Hematopoietic multipotent progenitor cell treated with erythropoietin and hydrocortisone succinate and interleukin-3 and kit ligand, for 15 days (in vitro differentiated cells): ENCODE measurements around the gene PDLIM5.
A peak's percentile ranks its signal among the peaks of the same experiment; 100 is the strongest.
"Not testable (repeated sequence)": the region's sequence is repeated elsewhere in the genome, so short reads cannot be mapped to it uniquely, and the experiment has no call there.

ENCODE experiments used
- DNase-seq: peaks from one replicate; pipeline ENCODE4 v3.0.0-alpha.2; 2015; ENCODE audit warnings: low spot score

The PDLIM5 gene, protein sequence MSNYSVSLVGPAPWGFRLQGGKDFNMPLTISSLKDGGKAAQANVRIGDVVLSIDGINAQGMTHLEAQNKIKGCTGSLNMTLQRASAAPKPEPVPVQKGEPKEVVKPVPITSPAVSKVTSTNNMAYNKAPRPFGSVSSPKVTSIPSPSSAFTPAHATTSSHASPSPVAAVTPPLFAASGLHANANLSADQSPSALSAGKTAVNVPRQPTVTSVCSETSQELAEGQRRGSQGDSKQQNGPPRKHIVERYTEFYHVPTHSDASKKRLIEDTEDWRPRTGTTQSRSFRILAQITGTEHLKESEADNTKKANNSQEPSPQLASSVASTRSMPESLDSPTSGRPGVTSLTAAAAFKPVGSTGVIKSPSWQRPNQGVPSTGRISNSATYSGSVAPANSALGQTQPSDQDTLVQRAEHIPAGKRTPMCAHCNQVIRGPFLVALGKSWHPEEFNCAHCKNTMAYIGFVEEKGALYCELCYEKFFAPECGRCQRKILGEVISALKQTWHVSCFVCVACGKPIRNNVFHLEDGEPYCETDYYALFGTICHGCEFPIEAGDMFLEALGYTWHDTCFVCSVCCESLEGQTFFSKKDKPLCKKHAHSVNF

DNA sequence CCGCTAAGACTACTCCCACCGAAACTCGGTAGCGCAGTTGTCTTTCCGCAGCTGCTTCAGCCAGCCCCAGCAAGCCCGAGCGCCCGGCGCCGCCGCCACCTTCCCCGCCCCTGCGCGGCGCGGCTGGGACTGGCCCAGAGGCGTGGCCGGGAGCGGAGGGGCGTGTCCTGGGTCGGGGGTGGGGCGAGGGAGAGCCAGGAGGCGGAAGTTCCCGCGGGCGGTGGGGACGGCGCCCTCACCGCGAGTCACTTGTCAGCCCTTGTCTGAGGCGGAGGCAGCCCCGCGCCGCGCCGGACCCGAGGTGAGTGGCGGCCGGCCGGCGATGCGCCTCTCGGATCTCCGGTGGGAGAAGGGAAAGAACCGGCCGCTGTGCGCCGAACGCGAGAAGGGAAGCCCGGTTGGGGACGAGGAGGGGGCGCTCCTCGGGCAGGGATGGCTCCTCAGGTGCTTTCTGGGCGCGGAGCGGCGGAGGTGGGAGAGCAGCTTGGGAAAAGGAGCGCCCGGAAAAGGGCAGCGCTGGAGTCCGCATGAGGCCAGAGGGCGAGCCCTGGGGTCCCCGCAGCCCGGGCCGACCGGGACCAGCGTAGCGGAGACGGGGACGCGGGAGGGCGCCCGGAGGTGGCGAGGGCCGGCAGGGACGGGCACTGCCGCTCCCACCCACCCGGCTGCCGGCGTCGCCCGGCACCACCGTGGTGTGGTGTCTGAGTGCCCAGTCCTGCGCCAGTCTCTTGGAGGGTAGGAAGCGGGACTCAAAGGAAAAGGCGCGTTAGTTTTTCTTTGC, at the start of gene PDLIM5:
PDLIM5 (plus strand) TSS at position 248 of the 781 bp plus-strand sequence. CDS start 3,347 bp downstream, outside the sequence.
- peak; percentile 85 for DNase-seq

DNA sequence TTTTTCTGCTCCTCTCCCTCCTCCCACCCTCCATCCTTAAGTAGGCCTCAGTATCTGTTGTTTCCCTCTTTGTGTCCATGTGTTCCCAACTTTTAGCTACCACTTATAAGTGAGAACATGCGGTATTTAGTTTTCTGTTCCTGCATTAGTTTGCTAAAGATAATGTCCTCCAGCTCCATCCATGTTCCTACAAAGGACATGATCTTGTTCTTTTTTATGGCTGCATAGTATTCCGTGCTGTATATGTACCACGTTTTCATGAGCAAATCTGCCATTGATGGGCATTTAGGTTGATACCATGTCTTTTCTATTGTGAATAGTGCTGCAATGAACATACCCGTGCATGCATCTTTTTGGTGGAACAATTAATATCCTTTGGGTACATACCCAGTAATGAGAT, 49.3 kb upstream of the PDLIM5 start:
- not testable (repeated sequence) for DNase-seq

DNA sequence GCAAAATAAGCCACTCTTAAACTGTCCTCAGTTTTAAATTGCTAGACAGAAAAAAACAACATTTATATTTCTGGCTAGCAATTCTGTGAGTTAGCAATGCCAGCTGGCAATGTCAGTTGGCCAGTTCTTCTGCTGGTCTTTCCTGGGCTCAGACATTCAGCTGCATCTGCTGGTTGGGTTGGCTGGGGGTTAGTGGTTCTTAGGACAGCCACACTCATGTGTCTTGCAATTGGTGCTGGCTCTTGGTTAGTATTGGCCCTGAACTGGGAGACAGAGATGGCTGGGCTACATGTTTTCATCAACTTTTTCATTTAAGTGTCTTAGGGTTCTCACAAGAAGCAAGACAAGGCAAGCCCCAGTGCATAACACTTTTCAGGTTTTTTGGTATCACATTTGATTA, 48.0 kb upstream of the PDLIM5 start:
- no peak for DNase-seq

DNA sequence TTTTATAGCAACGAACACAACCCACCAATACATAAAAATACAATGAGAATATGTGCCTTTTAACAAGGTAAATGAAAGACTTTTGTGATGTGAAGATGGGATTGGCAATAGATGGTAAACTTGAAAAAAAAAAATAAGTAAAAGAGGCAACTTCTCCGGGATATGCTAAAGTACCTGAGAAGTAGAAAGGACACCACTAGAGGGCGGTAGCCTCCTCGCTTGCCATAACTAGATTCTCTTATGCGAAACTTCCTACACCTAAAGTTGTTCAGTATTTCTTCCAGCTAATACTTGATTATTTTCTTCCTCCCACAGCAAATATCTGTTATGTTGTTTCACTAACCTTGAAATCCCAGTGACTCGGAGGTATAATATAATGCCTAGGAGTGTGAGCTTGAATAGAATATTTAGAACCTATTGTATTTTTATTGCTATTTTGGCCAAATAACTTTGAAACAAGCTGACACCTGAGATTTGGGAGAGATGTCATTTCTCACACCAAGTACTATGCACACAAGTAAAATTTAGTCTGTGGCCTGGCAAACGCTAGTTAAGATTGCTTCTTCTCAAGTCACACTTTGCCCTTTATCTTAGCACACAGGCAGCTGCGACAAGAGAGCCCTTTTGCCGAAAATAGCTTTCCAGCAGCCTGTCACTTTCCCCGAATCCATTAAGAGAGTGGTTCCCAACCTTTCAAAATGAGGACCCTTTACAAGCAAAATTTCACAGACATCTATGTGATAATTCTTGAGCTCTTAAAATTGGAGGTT, 44.9 kb upstream of the PDLIM5 start:
- peak; percentile 70 for DNase-seq

DNA sequence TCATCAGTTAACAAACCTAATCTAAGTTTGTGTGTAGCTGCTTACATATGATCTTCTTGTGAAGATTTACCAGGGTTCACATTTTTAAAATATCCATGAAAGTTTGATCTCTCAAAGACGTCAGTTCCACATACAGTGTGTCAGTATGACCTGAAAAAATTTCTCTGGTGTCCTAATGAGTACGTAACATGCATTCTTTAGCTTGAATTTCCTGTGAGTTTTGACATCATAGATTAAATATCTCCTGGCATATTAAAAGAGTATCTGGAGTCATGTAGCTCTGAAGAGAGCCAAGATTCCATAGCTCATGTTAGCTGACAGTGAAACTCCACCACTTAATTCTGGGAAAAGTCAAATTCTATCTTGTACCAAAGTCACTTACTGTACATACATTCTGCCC, 43.9 kb upstream of the PDLIM5 start:
- DNase-seq: no peak

DNA sequence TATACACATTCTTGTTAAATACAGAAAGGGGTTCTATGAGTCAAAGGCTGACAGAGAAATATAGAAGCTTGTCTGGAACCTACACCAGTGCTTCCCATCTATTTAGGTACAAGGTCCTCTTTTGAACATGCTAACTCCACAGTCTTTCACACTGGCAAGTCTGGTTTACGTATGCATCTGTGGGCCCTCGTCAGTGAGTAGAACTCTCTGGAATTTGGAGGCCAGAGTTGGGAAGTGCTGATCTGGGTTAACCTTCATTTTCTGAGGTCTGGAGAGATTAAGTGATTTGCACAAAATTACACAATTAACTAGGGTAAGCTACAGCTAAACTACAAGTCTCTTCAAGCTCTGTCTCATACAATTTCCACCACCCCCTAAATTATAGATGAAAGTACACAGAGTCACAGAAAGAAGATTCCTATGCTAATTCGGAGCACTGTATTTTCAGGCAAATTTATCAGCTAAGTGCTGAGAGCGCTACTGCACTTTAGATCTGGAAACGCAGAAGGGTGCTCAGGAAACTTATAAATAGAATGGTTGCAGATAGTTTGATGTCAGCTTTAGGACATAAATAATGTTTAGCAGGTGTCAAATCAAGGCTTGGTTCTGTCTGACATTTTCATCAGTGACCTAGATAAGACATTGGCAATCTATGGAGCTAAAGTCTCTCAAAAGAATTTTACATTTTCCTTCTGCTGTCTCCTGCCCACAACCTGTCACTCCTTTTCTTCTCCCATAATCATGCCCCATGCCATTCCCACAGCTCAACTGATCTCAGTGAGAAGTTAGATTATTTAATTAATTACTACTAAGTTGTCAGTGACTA, 43.0 kb upstream of the PDLIM5 start:
- no peak for DNase-seq

DNA sequence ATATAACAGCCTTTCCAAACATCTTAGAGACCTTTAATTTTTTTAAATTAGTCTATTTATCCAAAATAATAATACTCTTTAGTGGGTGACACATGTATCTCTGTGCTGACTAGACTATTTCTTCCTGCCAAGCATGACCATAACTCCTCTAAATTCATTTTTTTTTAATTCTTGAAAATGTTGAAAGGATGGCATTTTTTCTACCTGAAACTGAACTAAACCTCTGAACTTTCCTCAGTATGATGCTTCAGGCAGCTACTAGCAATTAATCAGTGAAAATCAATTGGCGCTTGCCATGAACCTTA, 42.4 kb upstream of the PDLIM5 start:
- DNase-seq: no peak

DNA sequence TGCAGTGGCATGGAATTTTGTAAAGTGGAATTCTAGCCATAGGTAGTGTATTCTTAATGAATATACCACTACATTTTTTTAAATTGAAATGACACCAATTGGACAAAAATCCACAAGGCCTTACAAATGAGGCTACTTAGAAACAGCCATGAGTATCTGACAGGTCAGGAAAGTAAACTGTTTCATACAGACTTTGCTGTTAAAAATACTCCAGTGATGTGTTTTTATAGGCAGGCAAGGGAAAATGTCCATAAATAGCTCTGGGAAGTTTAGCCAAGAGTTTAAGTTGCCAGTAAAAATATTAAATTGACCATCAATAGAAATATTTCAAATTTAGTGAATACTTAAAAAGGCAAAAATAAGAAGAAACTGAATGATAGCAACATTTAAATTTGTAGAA, 41.8 kb upstream of the PDLIM5 start:
- no peak for DNase-seq

DNA sequence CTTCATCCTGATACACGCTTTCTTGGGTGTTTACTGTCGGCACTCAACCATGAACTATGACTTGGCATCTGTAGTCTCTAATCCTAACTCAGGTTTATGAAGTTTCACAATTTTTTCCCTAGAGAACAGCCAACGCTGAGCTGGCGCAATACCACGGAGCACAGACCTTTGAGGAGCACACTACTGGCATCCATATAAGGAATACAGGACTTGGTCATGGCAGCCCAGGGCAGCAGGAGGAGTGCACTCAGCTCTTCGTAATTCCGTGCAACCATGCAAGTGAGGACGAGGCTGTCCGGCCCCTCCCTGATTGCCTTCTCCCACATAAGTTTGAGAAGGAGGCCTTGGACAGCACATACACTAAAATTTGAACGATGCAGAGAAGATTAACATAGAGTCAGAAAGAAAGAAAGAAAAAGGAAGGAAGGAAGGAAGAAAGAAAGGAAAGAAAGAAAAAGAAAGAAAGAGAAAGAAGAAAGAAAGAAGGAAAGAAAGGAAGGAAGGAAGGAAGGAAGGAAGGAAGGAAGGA, 41.0 kb upstream of the PDLIM5 start:
- no peak for DNase-seq

DNA sequence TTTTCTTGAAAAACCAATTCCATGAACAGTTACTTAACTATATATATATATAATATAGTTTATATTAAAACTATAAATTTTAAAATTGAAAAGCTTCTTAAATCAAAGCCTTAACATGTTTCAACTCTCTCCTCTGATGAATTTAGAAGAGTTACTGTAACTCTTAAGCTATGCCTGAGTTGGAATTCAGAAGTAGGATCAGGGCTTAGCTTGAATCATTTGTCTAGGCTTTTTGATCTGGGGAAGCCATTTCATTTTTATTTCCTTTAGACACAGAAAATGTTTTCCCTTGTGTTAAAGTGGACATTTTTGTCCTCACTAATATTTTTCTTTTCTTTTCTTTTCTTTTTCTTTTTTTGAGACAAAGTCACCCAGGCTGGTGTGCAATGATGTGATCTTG, 40.4 kb upstream of the PDLIM5 start:
- DNase-seq: no peak

DNA sequence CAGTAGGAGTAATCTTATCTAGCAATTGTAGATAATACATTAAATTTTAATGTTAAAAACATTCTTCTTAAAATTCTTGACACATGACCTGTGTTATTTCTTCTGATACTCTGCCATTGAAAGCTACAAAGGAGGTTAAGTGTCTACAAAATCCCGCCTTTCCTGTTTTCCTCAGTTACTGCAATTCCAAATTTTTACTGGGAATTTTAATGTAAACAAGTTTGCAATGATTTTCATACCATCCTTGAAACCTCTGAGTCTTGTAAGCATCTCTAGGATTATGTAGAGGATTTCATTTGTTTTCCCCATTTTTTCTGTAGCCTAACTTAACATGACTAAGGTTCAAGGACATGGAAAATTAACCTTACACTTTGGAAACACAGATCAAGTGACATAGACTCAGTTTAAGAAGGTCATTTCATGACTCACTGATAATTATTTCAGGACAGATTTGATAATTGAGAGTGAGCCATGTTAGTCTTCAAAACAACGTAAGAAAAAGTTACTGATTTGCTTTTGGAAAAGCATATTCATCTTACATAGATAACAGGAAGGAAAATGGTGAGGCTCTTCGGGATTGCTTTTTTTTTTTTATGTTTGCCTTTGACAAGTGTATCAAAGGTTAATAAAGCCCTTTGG, 39.6 kb upstream of the PDLIM5 start:
- no peak for DNase-seq

DNA sequence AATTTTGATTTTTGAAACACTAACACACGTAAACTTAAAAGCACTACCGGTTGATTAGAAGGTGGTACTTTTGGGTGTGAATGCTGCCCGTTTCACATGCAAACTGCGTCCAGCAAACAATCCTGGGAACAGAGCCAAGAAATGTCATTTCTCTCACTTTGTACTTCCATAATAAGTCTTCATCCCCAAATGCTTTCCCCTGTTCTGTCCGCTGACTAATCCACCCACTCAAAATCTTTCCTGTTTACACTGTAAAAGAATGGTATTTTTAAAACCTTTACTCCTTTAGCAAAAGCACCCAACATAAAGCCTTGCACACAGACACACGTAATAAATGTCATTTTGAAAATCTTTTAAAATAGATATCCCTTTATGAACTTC, 39.1 kb upstream of the PDLIM5 start:
- DNase-seq: no peak

DNA sequence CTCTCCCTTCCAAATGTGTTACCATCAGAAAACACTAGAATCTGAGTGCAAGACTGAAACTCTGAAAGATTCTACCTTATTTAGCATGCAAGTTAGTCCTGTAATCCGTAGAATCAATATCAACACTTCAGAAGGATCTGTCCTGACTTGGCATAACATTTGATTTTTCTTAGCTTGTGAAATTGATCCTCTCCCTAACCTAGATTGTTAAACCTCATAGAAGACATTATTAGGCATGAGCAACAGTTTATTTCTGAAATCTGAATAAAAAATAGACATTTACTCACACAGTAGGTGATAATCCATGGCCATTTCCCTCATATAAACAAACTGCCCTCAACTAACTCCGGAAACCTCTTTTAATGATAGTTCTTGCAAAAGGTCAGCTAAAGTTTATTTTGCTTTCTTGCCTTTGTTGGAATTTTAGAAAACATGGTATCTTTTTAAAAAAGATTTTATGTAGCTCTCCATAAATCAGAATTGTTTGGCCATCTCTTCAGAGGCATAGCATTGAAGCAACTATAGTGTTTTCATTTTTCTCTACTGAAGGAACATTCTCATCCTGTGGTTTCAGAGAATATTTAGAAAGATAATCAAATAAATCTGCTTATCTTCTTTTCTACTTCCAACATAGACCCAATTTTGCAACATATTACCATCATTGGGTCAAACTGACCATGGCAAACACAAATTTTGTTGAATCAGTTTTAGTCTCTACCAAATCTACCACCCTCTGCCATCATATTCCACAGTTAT, 38.5 kb upstream of the PDLIM5 start:
- no peak for DNase-seq

DNA sequence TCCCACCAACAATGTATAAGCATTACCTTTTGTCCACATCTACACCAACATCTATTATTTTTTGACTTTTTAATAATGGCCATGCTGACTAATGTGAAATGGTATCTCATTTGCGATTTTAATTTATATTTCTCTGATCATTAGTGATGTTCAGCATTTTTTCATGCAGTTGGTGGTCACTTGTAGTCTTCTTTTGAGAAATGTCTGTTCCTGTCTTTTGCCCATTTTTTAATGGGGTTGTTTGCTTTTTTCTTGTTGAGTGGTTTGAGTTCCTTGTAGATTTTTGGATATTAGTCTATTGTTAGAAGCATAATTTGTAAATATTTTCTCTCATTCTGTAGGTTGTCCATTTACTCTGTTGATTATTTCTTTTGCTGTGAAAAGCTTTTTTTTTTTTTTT, 36.8 kb upstream of the PDLIM5 start:
- DNase-seq: no peak

DNA sequence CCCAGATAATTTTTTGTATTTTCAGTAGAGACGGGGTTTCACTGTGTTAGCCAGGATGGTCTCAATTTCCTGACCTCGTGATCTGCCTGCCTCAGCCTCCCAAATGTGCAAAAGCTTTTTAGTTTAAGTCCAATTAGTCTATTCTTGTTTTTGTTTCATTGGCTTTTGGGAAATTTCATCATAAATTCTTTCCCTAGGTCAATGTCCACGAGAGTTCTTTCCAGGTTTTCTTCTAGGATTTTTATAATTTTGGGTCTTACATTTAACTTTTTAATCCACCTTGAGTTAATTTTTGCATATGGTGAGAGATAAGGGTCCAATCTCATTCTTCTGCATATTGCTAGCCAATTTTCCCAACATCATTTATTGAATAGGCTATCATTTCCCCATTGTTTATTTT, 36.3 kb upstream of the PDLIM5 start:
- no peak for DNase-seq

DNA sequence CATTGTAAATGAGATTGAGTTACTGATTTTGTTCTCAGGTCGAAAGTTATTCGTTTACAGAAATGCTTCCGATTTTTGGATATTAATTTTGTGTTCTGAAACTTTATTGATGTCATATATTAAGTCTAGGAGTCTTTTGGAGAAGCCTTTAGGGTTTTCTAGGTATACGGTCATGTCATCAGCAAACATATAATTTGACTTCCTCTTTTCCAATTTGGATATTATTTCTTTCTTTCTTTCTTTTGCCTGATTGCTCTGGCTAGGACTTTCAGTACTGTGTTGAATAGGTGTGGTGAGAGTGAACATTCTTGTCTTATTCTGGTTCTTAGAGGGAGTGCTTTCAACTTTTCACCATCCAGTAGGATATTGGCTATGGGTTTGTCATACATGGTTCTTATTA, 35.4 kb upstream of the PDLIM5 start:
- no peak for DNase-seq

DNA sequence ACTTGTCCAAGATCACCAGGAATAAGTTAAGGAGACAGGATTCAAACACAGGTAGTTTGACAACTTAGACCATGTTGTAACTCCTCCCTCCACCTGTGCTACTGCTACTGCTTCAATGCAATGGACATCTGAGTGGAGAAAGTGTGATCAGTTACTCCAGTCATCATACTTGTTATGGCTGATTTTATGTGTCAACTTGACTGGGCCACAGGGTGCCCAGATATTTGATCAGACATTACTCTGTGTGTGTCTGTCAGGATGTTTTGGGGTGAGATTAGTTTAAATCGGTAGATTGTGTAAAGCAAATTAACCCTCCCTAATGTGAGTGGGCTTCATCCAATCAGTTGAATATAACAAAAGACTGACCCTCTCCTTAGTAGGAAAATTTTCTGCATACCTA, 34.8 kb upstream of the PDLIM5 start:
- no peak for DNase-seq

DNA sequence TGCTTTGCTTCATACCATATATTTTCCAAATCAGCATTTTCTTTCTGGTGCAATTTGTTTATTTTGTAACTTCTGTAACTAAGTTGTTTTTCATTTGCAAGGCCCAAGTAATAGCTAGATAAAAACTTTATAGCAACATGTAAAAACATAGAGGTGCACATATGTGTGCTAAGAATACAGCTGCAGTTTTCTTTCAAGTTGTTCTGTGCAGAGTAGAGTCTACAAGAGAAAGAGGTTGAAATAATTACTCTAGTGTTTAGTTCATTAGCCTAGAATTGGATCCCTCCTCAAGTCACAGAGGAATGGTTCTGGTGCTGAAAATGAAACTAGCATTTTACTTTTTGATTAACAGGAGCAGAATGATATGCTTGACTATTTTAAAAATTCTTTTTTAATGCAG, 32.2 kb upstream of the PDLIM5 start:
- no peak for DNase-seq

DNA sequence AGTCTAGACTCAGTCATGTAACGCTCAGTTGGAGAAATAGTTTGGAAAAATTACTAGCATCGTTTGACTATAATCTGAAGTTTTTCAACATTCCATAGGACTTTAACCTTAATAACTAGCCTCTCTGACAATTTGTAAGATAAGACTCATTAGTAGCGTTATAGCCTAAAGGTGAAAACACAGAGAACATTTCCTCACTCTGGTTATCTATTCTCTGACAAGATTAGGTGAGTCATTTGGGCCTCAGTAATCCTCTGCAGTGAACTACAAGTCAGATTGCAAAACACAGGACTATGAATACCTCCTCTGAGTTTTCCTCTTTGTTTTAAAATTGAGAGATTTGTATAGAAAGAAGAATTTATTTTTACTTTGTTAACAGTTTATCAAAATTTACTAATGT, 31.8 kb upstream of the PDLIM5 start:
- DNase-seq: no peak

DNA sequence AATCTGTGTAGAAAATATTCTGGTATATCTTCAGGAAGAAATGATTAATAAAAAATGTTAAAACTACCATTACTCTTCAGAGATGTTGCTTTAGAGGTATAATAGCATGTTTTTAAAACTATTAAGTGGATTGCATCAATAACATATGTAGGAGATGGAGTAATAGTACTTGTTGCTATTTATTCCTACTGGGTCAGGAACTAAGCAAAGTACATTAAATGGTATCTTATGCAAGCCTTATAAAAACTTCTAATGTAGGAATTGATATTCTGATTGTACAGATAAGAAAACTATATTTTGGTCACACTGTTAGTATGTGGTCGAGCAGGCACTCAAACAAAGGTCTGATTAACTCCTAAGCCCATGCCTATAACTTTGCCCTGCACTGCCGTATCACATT, 31.4 kb upstream of the PDLIM5 start:
- no peak for DNase-seq
